ENCODE data around the gene SCYGR2. TPM values are rescaled to one million over a fixed set of nuclear protein-coding genes. Genes with fewer than 3 reads are reported as not detected.

SCYGR2 gene
- total RNA-seq, 3 donors from 2014 or later (not counting 1 experiment from before 2014, with no cell fraction given) = not detected

- Mint-ChIP-seq H3K27ac (no peak overlapping the region), H3K4me3 (no peak overlapping the region), H3K27me3 (ENCODE audit: low read depth in 2 of 2) (peaks cover 6 to 20% of the 10 kb centered on the region in 2 donors), H3K36me3 (no peaks in the 10 kb centered on the region), H3K9me3 (no peaks in the 10 kb centered on the region), H3K4me1 (no peaks in the 10 kb centered on the region)
- Histone ChIP-seq H3K36me3 (ENCODE audit: control insufficient read depth, insufficient read depth, low read length) (no peaks in the 10 kb centered on the region), H3K27ac (ENCODE audit: low read length) (no peak overlapping the region), H3K27me3 (ENCODE audit: control insufficient read depth, insufficient read depth, low read length) (no peaks in the 10 kb centered on the region), H3K9me3 (ENCODE audit: control insufficient read depth, insufficient read depth, low read length) (no peaks in the 10 kb centered on the region), H3K4me3 (ENCODE audit: low read length) (no peak overlapping the region), H3K4me1 (ENCODE audit: control insufficient read depth, insufficient read depth, low read length) (no peaks in the 10 kb centered on the region)
- no peak for DNase-seq
- WGBS (ENCODE audit: insufficient coverage) = 89% methylated on average over 5 of the region's 5 CpGs
- ATAC-seq = no peak
- intact Hi-C loops (cut with micrococcal nuclease) = no loop called here
- TF ChIP-seq, protein P1, sequence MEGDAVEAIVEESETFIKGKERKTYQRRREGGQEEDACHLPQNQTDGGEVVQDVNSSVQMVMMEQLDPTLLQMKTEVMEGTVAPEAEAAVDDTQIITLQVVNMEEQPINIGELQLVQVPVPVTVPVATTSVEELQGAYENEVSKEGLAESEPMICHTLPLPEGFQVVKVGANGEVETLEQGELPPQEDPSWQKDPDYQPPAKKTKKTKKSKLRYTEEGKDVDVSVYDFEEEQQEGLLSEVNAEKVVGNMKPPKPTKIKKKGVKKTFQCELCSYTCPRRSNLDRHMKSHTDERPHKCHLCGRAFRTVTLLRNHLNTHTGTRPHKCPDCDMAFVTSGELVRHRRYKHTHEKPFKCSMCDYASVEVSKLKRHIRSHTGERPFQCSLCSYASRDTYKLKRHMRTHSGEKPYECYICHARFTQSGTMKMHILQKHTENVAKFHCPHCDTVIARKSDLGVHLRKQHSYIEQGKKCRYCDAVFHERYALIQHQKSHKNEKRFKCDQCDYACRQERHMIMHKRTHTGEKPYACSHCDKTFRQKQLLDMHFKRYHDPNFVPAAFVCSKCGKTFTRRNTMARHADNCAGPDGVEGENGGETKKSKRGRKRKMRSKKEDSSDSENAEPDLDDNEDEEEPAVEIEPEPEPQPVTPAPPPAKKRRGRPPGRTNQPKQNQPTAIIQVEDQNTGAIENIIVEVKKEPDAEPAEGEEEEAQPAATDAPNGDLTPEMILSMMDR (IDR thresholded peaks at IDR 0.05) = no peak
Measured at GRCh38 chr2:227615906-227616305, 17.2 kb downstream of the SCYGR2 start.

DNA sequence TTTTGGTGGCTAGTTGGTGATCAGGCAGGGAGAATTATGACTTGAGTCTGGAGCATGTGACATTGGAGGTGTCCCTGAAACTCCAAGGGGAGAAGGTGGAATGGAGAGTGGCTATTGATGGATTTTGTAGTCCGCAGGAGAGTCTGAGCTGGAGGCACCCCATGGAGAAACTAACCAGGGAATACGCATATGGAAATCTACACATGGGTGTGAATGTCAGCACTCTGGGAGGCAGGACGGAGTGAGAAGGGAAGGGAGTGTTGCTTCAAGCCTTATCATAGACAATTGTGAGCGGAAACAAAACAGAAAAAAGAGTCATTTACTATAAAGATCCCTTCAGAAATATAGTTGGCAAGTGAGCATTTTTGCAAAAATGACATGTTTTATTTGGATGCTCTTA, 17.9 kb downstream of the SCYGR2 start:
- Mint-ChIP-seq H3K27ac (no peak overlapping the region), H3K9me3 (no peaks in the 10 kb centered on the region), H3K4me3 (no peak overlapping the region), H3K27me3 (ENCODE audit: low read depth in 2 of 2) (peaks cover 6 to 20% of the 10 kb centered on the region in 2 donors), H3K36me3 (no peaks in the 10 kb centered on the region), H3K4me1 (no peaks in the 10 kb centered on the region)
- H3K27ac ChIP-seq (ENCODE audit: low read length) = no peak overlapping the region
- no peak overlapping the region for H3K4me3 ChIP-seq (ENCODE audit: low read length)
- no peaks in the 10 kb centered on the region for H3K27me3 ChIP-seq (ENCODE audit: control insufficient read depth, insufficient read depth, low read length)
- intact Hi-C loops (cut with micrococcal nuclease) = no loop called here
- 91% methylated on average over 4 of the region's 4 CpGs for WGBS (ENCODE audit: insufficient coverage)
- H3K4me1 ChIP-seq (ENCODE audit: control insufficient read depth, insufficient read depth, low read length) = no peaks in the 10 kb centered on the region
- H3K9me3 ChIP-seq (ENCODE audit: control insufficient read depth, insufficient read depth, low read length) = no peaks in the 10 kb centered on the region
- no peak for DNase-seq
- TF ChIP-seq, protein P1 (IDR thresholded peaks at IDR 0.05) = no peak
- no peak for ATAC-seq
- H3K36me3 ChIP-seq (ENCODE audit: control insufficient read depth, insufficient read depth, low read length) = no peaks in the 10 kb centered on the region

DNA sequence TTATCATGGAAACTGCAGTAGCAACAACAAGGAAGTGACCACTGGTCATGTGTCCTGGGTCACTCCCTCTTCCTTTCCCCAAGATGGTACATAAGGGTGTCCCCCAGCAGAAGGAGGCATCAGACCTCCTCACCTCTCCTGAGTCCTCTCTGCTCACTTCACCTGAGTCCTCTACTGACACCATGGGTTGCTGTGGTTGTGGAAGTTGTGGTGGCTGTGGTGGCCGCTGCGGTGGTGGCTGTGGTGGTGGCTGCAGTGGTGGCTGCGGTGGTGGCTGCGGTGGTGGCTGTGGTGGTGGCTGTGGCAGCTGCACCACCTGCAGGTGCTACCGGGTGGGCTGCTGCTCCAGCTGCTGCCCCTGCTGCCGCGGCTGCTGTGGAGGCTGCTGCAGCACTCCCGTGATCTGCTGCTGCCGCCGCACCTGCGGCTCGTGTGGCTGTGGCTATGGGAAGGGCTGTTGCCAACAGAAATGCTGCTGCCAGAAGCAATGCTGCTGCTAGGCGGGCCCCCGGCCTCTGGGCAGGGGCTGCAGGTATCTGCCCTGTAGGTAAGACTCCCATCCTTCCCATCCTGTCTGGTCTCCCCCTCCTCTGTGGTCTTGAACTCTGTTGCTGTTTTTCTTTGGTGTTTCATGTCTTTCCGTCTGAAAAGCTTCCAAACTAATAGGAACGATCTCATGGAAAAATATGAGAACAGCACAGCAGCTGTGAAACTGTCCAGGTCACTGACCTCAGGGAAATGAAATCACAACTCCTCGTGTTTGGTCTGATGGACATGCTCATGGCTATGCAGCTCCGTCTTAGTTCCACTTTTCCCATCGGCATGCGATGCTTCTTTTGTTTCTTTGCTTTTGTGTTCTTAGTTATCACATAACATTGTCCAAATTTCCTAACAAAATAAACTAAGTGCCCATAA, 18.9 kb downstream of the SCYGR2 start, which contains the start of gene SCYGR4:
SCYGR4 (plus strand) TSS at position 183 of the 915 bp plus-strand sequence; CDS start at position 183, 0 bp downstream.
- TF ChIP-seq, protein P1 (IDR thresholded peaks at IDR 0.05) = no peak
- H3K4me3 Mint-ChIP-seq = no peak within 1 kb of the TSS
- Histone ChIP-seq H3K27me3 (ENCODE audit: control insufficient read depth, insufficient read depth, low read length) (no peaks in the 10 kb centered on the region), H3K9me3 (ENCODE audit: control insufficient read depth, insufficient read depth, low read length) (no peaks in the 10 kb centered on the region), H3K4me3 (ENCODE audit: low read length) (no peak within 1 kb of the TSS), H3K4me1 (ENCODE audit: control insufficient read depth, insufficient read depth, low read length) (no peaks in the 10 kb centered on the region), H3K36me3 (ENCODE audit: control insufficient read depth, insufficient read depth, low read length) (no peaks in the 10 kb centered on the region), H3K27ac (ENCODE audit: low read length) (no peak within 1 kb of the TSS)
- intact Hi-C loops (cut with micrococcal nuclease) = no loop called here
- no peak for ATAC-seq
- no peak for DNase-seq
- H3K27me3 Mint-ChIP-seq (ENCODE audit: low read depth in 2 of 2) = peaks cover 3 to 10% of the 10 kb centered on the region in 2 donors
- WGBS (ENCODE audit: insufficient coverage) = 90% methylated on average over 15 of the region's 20 CpGs
- H3K4me1 Mint-ChIP-seq = no peaks in the 10 kb centered on the region
- no peak within 1 kb of the TSS for H3K27ac Mint-ChIP-seq
- no peaks in the 10 kb centered on the region for H3K9me3 Mint-ChIP-seq
- no peaks in the 10 kb centered on the region for H3K36me3 Mint-ChIP-seq
